Measurements from ENCODE around the gene GNAS. TPM values are rescaled to one million over a fixed set of nuclear protein-coding genes. Genes with fewer than 3 reads are reported as not detected.

The GNAS gene
- total and polyA plus RNA-seq, 2 donors = 483 to 784 TPM

GRCh38 chr20:58909585-58909984 lies 57.1 kb downstream of the GNAS start:
- DNase-seq (ENCODE audit: extremely low spot score) = no peak
- 94% methylated on average over 15 of the region's 15 CpGs for WGBS
- Histone ChIP-seq H3K4me1 (ENCODE audit: insufficient read depth) (no peaks in the 10 kb centered on the region), H3K27ac (ENCODE audit: low read depth) (no peak overlapping the region), H3K4me3 (ENCODE audit: low read depth, low read length) (no peak overlapping the region), H3K36me3 (ENCODE audit: insufficient read depth) (peaks cover 15% of the 10 kb centered on the region)

- DNase-seq (ENCODE audit: extremely low spot score) = no peak
- Histone ChIP-seq H3K4me3 (ENCODE audit: low read depth, low read length) (no peak overlapping the region), H3K36me3 (ENCODE audit: insufficient read depth) (peaks cover 13% of the 10 kb centered on the region), H3K27ac (ENCODE audit: low read depth) (no peak overlapping the region), H3K4me1 (ENCODE audit: insufficient read depth) (no peaks in the 10 kb centered on the region)
- 96% methylated on average over 14 of the region's 14 CpGs for WGBS
These were observed 58.0 kb downstream of the GNAS start for GRCh38 chr20:58910473-58910872.

GRCh38 chr20:58911309-58911708 lies 58.8 kb downstream of the GNAS start:
- WGBS = over 99% methylated on average over 2 of the region's 2 CpGs
- no peak for DNase-seq (ENCODE audit: extremely low spot score)
- H3K27ac ChIP-seq (ENCODE audit: low read depth) = no peak overlapping the region
- H3K36me3 ChIP-seq (ENCODE audit: insufficient read depth) = peaks cover 8% of the 10 kb centered on the region
- H3K4me3 ChIP-seq (ENCODE audit: low read depth, low read length) = no peak overlapping the region
- no peaks in the 10 kb centered on the region for H3K4me1 ChIP-seq (ENCODE audit: insufficient read depth)

GRCh38 chr20:58911970-58912369 lies 59.5 kb downstream of the GNAS start:
- peaks cover 8% of the 10 kb centered on the region for H3K36me3 ChIP-seq (ENCODE audit: insufficient read depth)
- no peak overlapping the region for H3K4me3 ChIP-seq (ENCODE audit: low read depth, low read length)
- no peak for DNase-seq (ENCODE audit: extremely low spot score)
- H3K4me1 ChIP-seq (ENCODE audit: insufficient read depth) = no peaks in the 10 kb centered on the region
- 54% methylated on average over 3 of the region's 3 CpGs for WGBS
- H3K27ac ChIP-seq (ENCODE audit: low read depth) = no peak overlapping the region

- 88% methylated on average over 4 of the region's 4 CpGs for WGBS
- peaks cover 8% of the 10 kb centered on the region for H3K36me3 ChIP-seq (ENCODE audit: insufficient read depth)
- no peak overlapping the region for H3K27ac ChIP-seq (ENCODE audit: low read depth)
- H3K4me1 ChIP-seq (ENCODE audit: insufficient read depth) = no peaks in the 10 kb centered on the region
- DNase-seq (ENCODE audit: extremely low spot score) = no peak
- H3K4me3 ChIP-seq (ENCODE audit: low read depth, low read length) = no peak overlapping the region
These were observed 60.6 kb downstream of the GNAS start for GRCh38 chr20:58913079-58913478.

- H3K27ac ChIP-seq (ENCODE audit: low read depth) = no peak overlapping the region
- 87% methylated on average over 6 of the region's 6 CpGs for WGBS
- no peaks in the 10 kb centered on the region for H3K4me1 ChIP-seq (ENCODE audit: insufficient read depth)
- no peak overlapping the region for H3K4me3 ChIP-seq (ENCODE audit: low read depth, low read length)
- DNase-seq (ENCODE audit: extremely low spot score) = no peak
- no peaks in the 10 kb centered on the region for H3K36me3 ChIP-seq (ENCODE audit: insufficient read depth)
These were observed 66.1 kb downstream of the GNAS start for GRCh38 chr20:58918621-58919020.

GRCh38 chr20:58921564-58921963 lies 69.0 kb downstream of the GNAS start:
- no peak overlapping the region for H3K4me3 ChIP-seq (ENCODE audit: low read depth, low read length)
- no peaks in the 10 kb centered on the region for H3K36me3 ChIP-seq (ENCODE audit: insufficient read depth)
- H3K27ac ChIP-seq (ENCODE audit: low read depth) = no peak overlapping the region
- no peaks in the 10 kb centered on the region for H3K4me1 ChIP-seq (ENCODE audit: insufficient read depth)
- no peak for DNase-seq (ENCODE audit: extremely low spot score)
- WGBS = 68% methylated on average over 6 of the region's 6 CpGs

- H3K27ac ChIP-seq (ENCODE audit: low read depth) = no peak overlapping the region
- H3K36me3 ChIP-seq (ENCODE audit: insufficient read depth) = no peaks in the 10 kb centered on the region
- no peak for DNase-seq (ENCODE audit: extremely low spot score)
- WGBS = 90% methylated on average over 1 of the region's 1 CpG
- H3K4me1 ChIP-seq (ENCODE audit: insufficient read depth) = no peaks in the 10 kb centered on the region
- H3K4me3 ChIP-seq (ENCODE audit: low read depth, low read length) = no peak overlapping the region
These were observed 69.5 kb downstream of the GNAS start for GRCh38 chr20:58922036-58922435.

GRCh38 chr20:58923117-58923712 lies 70.7 kb downstream of the GNAS start:
- no peak for DNase-seq (ENCODE audit: extremely low spot score)
- Histone ChIP-seq H3K36me3 (ENCODE audit: insufficient read depth) (no peaks in the 10 kb centered on the region), H3K27ac (ENCODE audit: low read depth) (no peak overlapping the region), H3K4me3 (ENCODE audit: low read depth, low read length) (no peak overlapping the region), H3K4me1 (ENCODE audit: insufficient read depth) (no peaks in the 10 kb centered on the region)
- 63% methylated on average over 8 of the region's 8 CpGs for WGBS

- Histone ChIP-seq H3K4me3 (ENCODE audit: low read depth, low read length) (no peak overlapping the region), H3K4me1 (ENCODE audit: insufficient read depth) (no peaks in the 10 kb centered on the region), H3K36me3 (ENCODE audit: insufficient read depth) (no peaks in the 10 kb centered on the region), H3K27ac (ENCODE audit: low read depth) (no peak overlapping the region)
- 95% methylated on average over 10 of the region's 10 CpGs for WGBS
- DNase-seq (ENCODE audit: extremely low spot score) = no peak
These were observed 74.4 kb downstream of the GNAS start for GRCh38 chr20:58926802-58927489.

GRCh38 chr20:58927490-58928061 lies 75.1 kb downstream of the GNAS start:
- H3K27ac ChIP-seq (ENCODE audit: low read depth) = no peak overlapping the region
- DNase-seq (ENCODE audit: extremely low spot score) = no peak
- WGBS = 93% methylated on average over 7 of the region's 7 CpGs
- no peak overlapping the region for H3K4me3 ChIP-seq (ENCODE audit: low read depth, low read length)
- no peaks in the 10 kb centered on the region for H3K4me1 ChIP-seq (ENCODE audit: insufficient read depth)
- no peaks in the 10 kb centered on the region for H3K36me3 ChIP-seq (ENCODE audit: insufficient read depth)

GRCh38 chr20:58930496-58930895 lies 78.0 kb downstream of the GNAS start:
- WGBS = 91% methylated on average over 3 of the region's 3 CpGs
- no peak overlapping the region for H3K4me3 ChIP-seq (ENCODE audit: low read depth, low read length)
- DNase-seq (ENCODE audit: extremely low spot score) = no peak

GRCh38 chr20:58932170-58932569 lies 79.7 kb downstream of the GNAS start:
- Histone ChIP-seq H3K4me3 (ENCODE audit: low read depth, low read length) (no peak overlapping the region), H3K27ac (ENCODE audit: low read depth) (no peak overlapping the region), H3K36me3 (ENCODE audit: insufficient read depth) (no peaks in the 10 kb centered on the region), H3K4me1 (ENCODE audit: insufficient read depth) (no peaks in the 10 kb centered on the region)
- DNase-seq (ENCODE audit: extremely low spot score) = no peak
- WGBS = 84% methylated on average over 5 of the region's 5 CpGs

More at GRCh38 chr20:58930496-58930895, 78.0 kb downstream of the GNAS start:
- Histone ChIP-seq H3K36me3 (ENCODE audit: insufficient read depth) (no peaks in the 10 kb centered on the region), H3K4me1 (ENCODE audit: insufficient read depth) (no peaks in the 10 kb centered on the region), H3K27ac (ENCODE audit: low read depth) (no peak overlapping the region)

GRCh38 chr20:58938078-58938477 lies 85.6 kb downstream of the GNAS start:
- no peaks in the 10 kb centered on the region for H3K4me1 ChIP-seq (ENCODE audit: insufficient read depth)
- no peak for DNase-seq (ENCODE audit: extremely low spot score)
- no peak overlapping the region for H3K4me3 ChIP-seq (ENCODE audit: low read depth, low read length)
- 68% methylated on average over 2 of the region's 2 CpGs for WGBS
- no peaks in the 10 kb centered on the region for H3K36me3 ChIP-seq (ENCODE audit: insufficient read depth)
- no peak overlapping the region for H3K27ac ChIP-seq (ENCODE audit: low read depth)

Measured in urinary bladder (tissue), 4 donors.